SK-N-MC (cell line): Measurements from ENCODE around the gene SLC6A13.

Experiments used
- DNase-seq: peaks from one replicate; pipeline ENCODE4 v3.0.0-alpha.2; 2011; ENCODE audit warnings: low read depth, low spot score
- H3K27ac ChIP-seq: fragments of 200-600 bp; sonication (generic); 2 replicates; pipeline ENCODE4 v1.5.1; 2016; ENCODE audit warnings: mixed run types
- H3K36me3 ChIP-seq: fragments of 200-600 bp; sonication (generic); 2 replicates; pipeline ENCODE4 v1.6.1; 2017; ENCODE audit warnings: antibody characterized with exemption, low read length, mixed read lengths; ENCODE audit not compliant: insufficient read depth
- H3K4me3 ChIP-seq: fragments of 200-600 bp; sonication (generic); 2 replicates; pipeline ENCODE4 v1.5.1; 2016
- H3K9ac ChIP-seq: fragments of 200-600 bp; sonication (generic); 2 replicates; pipeline ENCODE4 v1.8.0; 2017; ENCODE audit warnings: mixed run types, mixed read lengths; ENCODE audit not compliant: insufficient read length
- H3K9me3 ChIP-seq: fragments of 200-600 bp; sonication (generic); 2 replicates; pipeline ENCODE4 v1.6.1; 2017; ENCODE audit warnings: low read depth, mild to moderate bottlenecking, antibody characterized with exemption, low read length, moderate library complexity, mixed read lengths
- EZH2 ChIP-seq: fragments of 200-600 bp; sonication (generic); IDR thresholded peaks from one replicate; pipeline ENCODE4 v1.6.1; 2017; ENCODE audit warnings: antibody characterized with exemption
- FOXP2 ChIP-seq: optimal IDR thresholded peaks from 2 replicates; pipeline ENCODE3; 2011; ENCODE audit warnings: mild to moderate bottlenecking, moderate library complexity; ENCODE audit not compliant: insufficient read depth; ENCODE audit errors: extremely low read length, control extremely low read depth
- POLR2AphosphoS5 ChIP-seq: IDR thresholded peaks from 2 replicates; pipeline ENCODE4 v1.6.1; 2012; ENCODE audit warnings: mild to moderate bottlenecking, low read depth, low read length, borderline replicate concordance

SLC6A13 gene

GRCh38 chr12:271161-271560, 8.5 kb upstream of the SLC6A13 start:
- TF ChIP-seq POLR2AphosphoS5 (no peak), FOXP2 (no peak), EZH2 (no peak)
- H3K9me3 ChIP-seq: no peaks in the 10 kb centered on the region
- no peak for DNase-seq
- H3K9ac ChIP-seq: no peak overlapping the region
- no peaks in the 10 kb centered on the region for H3K36me3 ChIP-seq
- no peak overlapping the region for H3K27ac ChIP-seq
- no peak overlapping the region for H3K4me3 ChIP-seq

DNA sequence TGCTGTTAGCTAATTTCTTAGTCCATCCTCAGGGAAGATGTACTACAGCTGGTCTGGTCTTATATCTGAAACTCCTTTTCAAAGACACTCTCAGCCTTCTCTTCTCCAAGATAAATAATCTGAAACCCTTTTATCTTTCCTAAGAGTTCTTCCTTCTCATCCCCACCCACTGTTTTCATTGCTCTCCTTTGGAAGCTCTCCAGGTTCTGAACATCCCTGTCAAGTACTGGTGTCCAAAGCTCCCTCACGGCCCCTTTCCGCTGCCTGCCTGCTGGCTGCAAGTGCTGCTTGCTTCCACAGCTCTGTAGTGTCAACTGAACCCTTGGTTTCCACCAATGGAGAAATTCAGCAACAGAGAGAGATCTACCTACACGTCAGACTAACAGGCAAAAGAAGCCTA, 6.6 kb upstream of the SLC6A13 start:
- Histone ChIP-seq H3K36me3 (no peaks in the 10 kb centered on the region), H3K4me3 (no peak overlapping the region), H3K27ac (no peak overlapping the region), H3K9ac (no peak overlapping the region), H3K9me3 (no peaks in the 10 kb centered on the region)
- TF ChIP-seq POLR2AphosphoS5 (no peak), FOXP2 (no peak), EZH2 (no peak)
- DNase-seq: no peak

- Histone ChIP-seq H3K9me3 (no peaks in the 10 kb centered on the region), H3K27ac (no peak overlapping the region), H3K9ac (no peak overlapping the region), H3K4me3 (no peak overlapping the region), H3K36me3 (no peaks in the 10 kb centered on the region)
- no peak for DNase-seq
- no peak for TF ChIP-seq EZH2
- no peak for TF ChIP-seq POLR2AphosphoS5
- no peak for TF ChIP-seq FOXP2
These were observed 5.8 kb upstream of the SLC6A13 start for GRCh38 chr12:268483-268840.

DNA sequence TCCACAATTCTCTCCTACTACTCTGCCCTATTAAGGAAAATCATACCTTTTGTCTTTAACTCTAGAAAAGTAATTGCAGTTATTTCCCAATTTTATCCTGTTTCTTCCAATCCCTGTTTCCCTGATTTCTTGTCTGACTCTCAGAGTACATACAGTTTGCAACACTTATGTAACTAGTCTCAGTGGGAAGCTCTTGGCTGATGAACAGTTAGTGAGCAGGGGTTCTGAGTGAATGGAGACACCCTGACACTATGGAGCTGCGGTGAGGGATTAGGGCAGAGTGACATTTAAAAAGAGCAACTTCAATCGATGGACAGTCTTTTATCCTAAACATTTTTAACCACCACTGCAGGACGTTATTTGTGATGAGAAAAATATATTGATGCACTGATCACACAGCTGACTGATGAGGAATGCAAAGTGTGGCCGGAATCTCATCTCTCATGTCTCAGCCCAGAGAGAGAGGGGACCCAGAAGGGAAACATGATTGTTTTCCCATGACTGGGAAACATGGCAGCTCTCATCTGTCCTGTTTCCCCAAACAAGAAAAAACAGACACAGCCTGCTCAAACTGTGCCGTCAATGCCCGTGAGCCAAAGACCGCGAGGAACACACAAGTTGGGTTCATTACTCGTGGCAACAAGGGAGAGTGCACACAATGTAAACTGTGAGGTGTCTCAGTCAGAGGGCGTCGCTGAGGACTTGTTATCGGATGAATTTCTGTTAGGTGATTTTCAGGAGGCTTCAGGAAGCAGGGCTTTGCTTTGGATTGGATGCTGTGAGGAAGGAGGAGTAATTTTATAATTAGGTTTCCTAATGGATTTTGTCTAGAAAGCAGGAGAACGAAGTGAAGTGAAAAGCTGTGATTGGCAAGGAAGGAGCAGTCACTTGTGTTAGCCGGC, 5.2 kb upstream of the SLC6A13 start:
- Histone ChIP-seq H3K36me3 (no peaks in the 10 kb centered on the region), H3K4me3 (no peak overlapping the region), H3K27ac (no peak overlapping the region), H3K9me3 (no peaks in the 10 kb centered on the region), H3K9ac (no peak overlapping the region)
- no peak for DNase-seq
- TF ChIP-seq FOXP2 (no peak), POLR2AphosphoS5 (no peak), EZH2 (no peak)

DNA sequence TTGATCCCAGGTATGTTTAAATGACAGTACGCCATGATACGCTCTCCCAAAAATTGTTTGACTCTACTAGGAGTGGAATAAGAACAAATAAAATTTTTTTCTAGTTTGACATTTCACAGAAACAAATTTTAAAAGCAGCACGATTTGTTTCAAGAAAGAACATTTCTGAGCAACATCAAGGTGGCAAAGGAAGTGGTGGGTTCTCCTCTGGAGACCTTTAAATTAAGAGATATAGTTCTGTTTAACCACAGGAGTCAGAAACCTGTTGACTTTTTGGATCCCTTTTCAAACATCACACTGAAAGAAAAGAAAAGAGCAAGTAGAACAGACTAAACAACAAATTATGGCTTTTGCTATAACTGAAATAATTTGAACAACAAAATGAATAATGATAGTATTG, 2.5 kb upstream of the SLC6A13 start:
- no peak for DNase-seq
- H3K9ac ChIP-seq: no peak overlapping the region
- no peaks in the 10 kb centered on the region for H3K36me3 ChIP-seq
- no peak for TF ChIP-seq FOXP2
- TF ChIP-seq EZH2: no peak
- no peak for TF ChIP-seq POLR2AphosphoS5
- H3K4me3 ChIP-seq: no peak overlapping the region
- no peak overlapping the region for H3K27ac ChIP-seq
- no peaks in the 10 kb centered on the region for H3K9me3 ChIP-seq

GRCh38 chr12:264269-264668, 1.6 kb upstream of the SLC6A13 start:
- no peaks in the 10 kb centered on the region for H3K9me3 ChIP-seq
- no peak for DNase-seq
- H3K4me3 ChIP-seq: no peak overlapping the region
- no peaks in the 10 kb centered on the region for H3K36me3 ChIP-seq
- no peak overlapping the region for H3K9ac ChIP-seq
- no peak overlapping the region for H3K27ac ChIP-seq
- TF ChIP-seq FOXP2 (no peak), EZH2 (no peak), POLR2AphosphoS5 (no peak)

- no peak overlapping the region for H3K9ac ChIP-seq
- no peak overlapping the region for H3K27ac ChIP-seq
- H3K36me3 ChIP-seq: no peaks in the 10 kb centered on the region
- DNase-seq: no peak
- no peaks in the 10 kb centered on the region for H3K9me3 ChIP-seq
- H3K4me3 ChIP-seq: no peak overlapping the region
- TF ChIP-seq FOXP2 (no peak), POLR2AphosphoS5 (no peak), EZH2 (no peak)
These were observed 938 bp upstream of the SLC6A13 start for GRCh38 chr12:263574-263973.

GRCh38 chr12:262113-262512, 523 bp downstream of the SLC6A13 start:
- no peak for DNase-seq
- no peak overlapping the region for H3K27ac ChIP-seq
- H3K4me3 ChIP-seq: no peak overlapping the region
- no peaks in the 10 kb centered on the region for H3K36me3 ChIP-seq
- TF ChIP-seq EZH2 (no peak), POLR2AphosphoS5 (no peak), FOXP2 (no peak)
- no peak overlapping the region for H3K9ac ChIP-seq
- H3K9me3 ChIP-seq: no peaks in the 10 kb centered on the region
